GM12865 (cell line): ENCODE measurements around the gene MAP3K14.
A peak's percentile ranks its signal among the peaks of the same experiment; 100 is the strongest.

Experiments used
- DNase-seq: peaks from one replicate; pipeline ENCODE4 v3.0.0; 2010; ENCODE audit warnings: low read depth
- H3K4me3 ChIP-seq: 2 replicates; pipeline ENCODE4 v1.5.1; 2011; ENCODE audit warnings: mild to moderate bottlenecking, low read depth, low read length, control low read depth
- CTCF ChIP-seq: IDR thresholded peaks from 2 replicates; pipeline ENCODE4 v1.5.1; 2011; ENCODE audit warnings: low read length, control low read depth, low read depth, inconsistent platforms; ENCODE audit not compliant: insufficient read depth; ENCODE audit errors: missing control alignments

Gene MAP3K14

DNA sequence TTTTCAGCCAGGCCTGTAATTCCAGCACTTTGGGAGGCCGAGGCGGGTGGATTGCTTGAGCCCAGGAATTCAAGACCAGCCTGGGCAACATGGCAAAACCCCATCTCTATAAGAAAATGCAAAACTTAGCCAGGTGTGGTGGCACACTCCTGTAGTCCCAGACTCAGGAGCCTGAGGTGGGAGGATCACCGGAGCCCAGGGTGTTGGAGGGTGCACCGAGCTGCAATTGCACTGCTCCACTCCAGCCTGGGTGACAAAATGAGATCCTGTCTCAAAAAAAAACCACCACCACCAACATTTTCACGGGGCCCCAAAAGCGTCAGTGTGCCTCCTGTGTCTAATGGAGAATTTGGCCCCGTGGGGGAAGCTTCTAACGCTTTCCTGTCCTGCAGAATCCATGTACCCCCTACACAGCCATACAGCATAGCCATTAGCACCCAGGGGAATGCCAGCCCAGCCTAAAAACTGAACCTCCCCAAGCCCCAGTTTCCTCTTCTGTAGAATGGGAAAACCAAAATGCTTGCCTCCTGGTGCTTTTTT lies 22.2 kb upstream of the MAP3K14 start:
- no peak for DNase-seq
- no peak for TF ChIP-seq CTCF
- no peak overlapping the region for H3K4me3 ChIP-seq

- TF ChIP-seq CTCF, result no peak
- DNase-seq, result no peak
- no peak overlapping the region for H3K4me3 ChIP-seq
Observed at GRCh38 chr17:45338023-45338781, 21.4 kb upstream of the MAP3K14 start.

- DNase-seq, result no peak
- TF ChIP-seq CTCF, result no peak
- H3K4me3 ChIP-seq, result no peak overlapping the region
Observed at GRCh38 chr17:45336390-45337182, 19.8 kb upstream of the MAP3K14 start.

DNA sequence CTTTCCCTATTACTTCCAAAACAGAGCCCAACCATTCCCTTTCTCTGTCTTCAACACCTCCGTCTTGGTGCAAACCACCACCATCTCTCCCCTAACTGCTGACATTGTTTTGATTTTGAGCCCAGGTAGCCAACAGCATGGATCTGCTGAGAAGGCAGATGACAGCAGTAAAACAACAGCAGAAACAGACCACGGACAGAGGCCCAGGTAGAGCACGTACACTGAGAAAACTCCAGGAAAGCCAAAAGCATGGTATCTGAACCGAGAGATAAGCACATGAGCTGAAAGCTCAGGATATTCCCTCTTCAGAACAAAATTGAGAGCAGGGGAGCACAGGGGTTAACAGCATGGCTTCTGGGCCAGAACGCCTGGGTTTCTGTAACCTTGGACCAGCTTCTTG lies 18.9 kb upstream of the MAP3K14 start:
- no peak for DNase-seq
- TF ChIP-seq CTCF, result no peak
- H3K4me3 ChIP-seq, result no peak overlapping the region

GRCh38 chr17:45334701-45335677 lies 18.2 kb upstream of the MAP3K14 start:
- TF ChIP-seq CTCF, result no peak
- no peak for DNase-seq
- no peak overlapping the region for H3K4me3 ChIP-seq

DNA sequence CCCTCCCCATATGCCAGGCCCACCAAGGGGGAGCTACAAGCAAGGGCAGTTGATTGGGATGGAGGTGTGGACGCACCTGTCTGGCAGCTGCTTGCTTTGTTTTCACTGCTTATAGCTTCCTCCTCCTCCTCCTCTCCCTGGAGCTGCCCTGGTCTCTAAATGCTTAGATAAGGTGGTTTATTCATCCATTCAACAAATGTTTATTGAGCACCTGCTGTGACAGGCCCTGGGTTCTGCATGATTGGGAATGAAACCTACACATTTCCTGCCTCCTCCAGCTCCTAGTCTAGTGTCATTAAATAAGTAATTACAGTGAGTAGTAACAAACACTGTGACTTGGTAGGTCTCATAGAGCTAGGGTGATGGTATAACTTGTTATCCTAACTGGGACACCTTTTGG lies 17.4 kb upstream of the MAP3K14 start:
- no peak for TF ChIP-seq CTCF
- peak; percentile 61 for DNase-seq
- H3K4me3 ChIP-seq, result no peak overlapping the region
